CD1c-positive myeloid dendritic cell (primary cell): ENCODE measurements around the gene RYK.
"Not testable (repeated sequence)": the region's sequence is repeated elsewhere in the genome, so short reads cannot be mapped to it uniquely, and the experiment has no call there.

Source experiments
- DNase-seq: peaks from one replicate; pipeline ENCODE4 v3.0.0-alpha.2; 2016; ENCODE audit errors: extremely low spot score

RYK gene

DNA sequence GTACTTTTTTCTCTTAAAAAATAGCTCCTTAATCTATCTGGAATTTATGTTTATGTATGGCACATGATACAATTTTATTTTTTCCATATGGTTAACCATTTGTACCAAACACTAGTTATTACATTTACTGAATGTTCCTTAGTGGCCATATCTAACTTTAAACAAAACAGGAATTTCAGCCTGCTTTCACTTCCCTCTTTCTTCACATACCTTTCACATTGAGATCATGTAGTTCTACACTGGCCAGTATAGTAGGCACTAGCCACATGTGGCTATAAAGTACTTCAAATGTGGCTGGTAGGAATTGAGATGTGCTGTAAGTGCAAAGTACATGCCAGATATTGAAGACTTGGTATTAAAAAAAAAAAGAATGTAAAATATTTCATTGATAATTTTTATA is 4.7 kb upstream of the RYK start:
- DNase-seq = peak; percentile 71

DNA sequence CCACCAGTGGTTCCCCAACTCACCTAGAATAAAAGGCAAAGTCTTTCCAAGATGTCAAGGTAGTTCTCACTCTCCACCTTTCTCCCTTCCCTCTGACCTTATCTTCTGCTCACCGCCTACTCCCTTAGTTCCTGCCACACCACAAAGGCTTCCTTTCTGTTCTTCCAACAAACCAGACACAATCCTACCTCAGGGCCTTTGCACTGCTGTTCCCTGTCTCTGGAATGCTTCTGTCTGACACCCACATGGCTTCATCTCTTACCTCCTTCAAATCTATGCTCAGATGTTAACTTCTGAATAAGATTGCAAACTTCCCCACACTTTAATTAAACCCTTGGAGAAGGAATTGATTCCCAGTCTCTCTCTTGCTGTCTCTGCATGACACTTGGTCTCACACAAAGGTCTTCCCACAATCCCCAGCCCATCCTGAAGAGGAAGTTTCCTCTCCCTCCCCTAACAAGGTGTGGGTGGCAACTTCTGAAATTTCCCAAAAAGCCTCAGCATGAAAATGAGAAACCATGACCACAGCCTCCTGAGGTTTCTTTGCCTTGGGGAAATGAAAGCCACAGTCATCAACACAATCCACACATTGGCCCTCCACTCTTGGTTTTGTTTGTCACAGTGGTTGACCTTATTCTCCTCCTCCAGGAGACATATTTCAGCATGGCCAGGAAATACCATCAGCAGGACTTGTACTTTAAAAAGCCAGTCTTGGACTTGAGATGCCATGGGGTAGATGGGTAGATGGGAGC is 3.0 kb upstream of the RYK start:
- DNase-seq = peak; percentile 94

DNA sequence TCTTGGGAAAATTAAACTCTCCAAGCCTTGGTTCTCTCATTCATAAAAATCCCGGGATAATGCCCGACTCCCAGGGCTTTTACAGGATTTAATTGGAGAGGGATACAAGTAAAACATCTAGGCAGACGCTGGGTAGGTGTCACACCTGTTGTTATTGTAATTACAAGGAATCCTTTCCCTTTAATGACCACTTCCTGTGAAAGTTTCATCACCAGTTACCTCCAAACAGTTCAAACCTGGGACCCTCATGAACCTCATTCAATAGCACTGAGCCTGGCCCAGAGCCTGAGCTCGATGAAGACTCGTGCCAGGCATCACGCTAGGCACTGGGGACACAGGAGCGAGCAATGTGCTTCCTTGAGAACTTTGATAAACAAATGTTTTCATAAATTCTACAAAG is 2.1 kb upstream of the RYK start:
- no peak for DNase-seq

DNA sequence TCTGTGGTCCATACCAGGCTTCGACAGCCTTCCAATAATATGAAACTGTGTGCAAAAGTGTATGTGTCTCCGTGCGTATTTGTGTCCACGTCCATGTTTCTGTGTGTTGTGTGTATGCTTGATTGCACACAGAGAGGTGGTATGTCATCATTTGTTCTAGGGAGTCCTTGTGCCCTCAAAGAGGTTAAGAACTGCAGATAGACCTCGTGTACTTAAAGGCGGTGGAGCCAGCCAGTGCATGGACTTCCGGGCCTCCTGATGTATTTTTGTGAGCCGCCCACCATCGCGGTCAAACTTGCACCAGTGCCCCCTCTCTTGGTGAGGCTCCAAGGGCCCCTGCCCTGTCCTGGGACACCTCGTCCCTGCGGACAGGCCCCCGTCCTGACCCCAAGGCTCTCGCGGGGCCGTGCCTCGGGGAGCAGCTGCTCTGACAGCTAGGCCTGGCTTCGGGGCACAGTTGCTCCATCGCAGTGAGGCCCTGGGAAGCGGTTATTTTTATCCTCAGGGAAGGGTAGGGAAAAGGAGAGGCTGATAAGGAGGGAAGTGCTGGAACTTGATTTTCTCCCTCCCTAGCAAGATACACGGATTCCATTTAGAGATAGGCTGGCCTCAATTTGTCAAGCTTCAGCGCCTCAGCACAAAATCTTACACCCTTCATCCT is 1.2 kb upstream of the RYK start:
- DNase-seq = no peak

DNA sequence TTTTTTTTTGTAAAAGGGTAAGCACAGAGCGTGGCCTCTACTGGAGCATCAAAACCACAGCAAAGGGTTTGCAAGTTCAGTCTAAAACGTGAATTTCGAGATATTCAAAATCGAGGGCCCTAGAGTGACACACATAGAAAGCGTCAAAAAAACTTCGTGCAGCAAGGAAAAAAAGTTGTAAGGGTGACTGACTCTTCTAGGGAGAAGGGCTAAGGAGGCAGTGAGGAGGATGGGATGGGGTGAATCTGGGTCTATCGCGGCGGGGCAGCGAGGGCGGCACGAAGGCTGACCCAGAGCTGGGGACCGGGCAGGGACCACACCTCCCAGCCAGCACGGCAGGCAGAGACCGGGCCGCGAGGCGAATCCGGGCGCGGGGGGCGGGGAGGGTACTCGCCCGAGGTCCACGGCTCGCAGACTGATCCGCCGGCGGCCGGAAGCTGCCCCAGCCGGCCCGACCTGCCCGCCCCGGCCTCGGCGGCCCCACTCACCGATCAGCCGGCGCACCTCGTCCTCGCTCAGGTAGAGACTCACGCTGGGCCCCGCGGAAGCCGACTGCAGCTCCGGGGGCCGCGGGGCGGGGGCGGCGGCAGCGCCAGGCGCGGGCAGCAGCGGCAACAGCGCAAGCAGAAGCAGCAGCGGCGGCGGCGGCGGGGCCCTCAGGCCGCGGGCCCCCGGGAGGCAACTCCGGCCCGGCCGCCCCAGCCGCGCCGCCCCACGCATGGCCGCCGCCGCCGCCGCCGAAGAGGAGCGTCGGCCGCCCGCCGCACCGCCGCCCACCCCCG is 533 bp downstream of the RYK start:
- DNase-seq = peak; percentile 50

DNA sequence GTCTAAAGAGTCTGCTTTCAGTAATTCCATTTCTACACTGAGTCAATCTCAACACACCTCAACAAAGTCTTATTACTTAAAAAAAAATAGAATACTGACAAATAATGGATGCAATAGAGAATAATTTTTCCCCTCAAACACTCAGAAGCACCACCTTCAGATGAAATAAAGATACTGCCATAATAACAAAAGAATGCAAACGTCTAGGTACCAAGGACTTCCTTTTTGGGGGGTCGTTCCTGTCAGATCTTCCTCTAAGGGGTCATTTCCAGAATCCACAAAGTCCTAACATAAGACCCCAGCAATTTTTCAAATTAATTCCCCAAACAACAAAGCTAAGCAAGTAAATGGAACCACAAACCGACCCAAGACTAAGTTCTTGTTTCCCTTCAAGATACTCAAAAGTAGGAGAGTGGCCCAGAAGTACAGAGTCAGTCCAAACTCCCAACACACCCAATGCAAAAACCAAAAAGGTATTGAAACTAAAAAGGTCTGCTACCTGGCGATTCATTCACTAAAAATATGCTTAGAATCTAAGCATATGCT is 1.3 kb downstream of the RYK start:
- DNase-seq = no peak

DNA sequence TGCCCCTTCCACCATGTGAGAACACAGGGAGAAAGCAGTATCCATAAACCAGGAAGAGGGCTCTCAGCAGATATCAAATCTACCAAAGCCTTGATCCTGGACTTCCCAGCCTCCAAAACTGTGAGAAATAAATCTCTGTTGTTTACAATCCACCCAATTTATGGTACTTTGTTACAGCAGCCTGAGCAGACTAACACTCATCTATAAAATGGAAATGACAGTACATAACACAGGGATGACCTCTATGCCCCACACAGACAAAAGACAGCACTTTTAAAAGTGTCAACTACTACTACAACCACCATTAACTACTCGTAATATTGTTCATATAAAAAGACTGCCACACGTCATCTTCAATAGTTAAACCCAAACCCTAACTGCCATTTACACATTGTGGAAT is 5.7 kb downstream of the RYK start:
- no peak for DNase-seq

DNA sequence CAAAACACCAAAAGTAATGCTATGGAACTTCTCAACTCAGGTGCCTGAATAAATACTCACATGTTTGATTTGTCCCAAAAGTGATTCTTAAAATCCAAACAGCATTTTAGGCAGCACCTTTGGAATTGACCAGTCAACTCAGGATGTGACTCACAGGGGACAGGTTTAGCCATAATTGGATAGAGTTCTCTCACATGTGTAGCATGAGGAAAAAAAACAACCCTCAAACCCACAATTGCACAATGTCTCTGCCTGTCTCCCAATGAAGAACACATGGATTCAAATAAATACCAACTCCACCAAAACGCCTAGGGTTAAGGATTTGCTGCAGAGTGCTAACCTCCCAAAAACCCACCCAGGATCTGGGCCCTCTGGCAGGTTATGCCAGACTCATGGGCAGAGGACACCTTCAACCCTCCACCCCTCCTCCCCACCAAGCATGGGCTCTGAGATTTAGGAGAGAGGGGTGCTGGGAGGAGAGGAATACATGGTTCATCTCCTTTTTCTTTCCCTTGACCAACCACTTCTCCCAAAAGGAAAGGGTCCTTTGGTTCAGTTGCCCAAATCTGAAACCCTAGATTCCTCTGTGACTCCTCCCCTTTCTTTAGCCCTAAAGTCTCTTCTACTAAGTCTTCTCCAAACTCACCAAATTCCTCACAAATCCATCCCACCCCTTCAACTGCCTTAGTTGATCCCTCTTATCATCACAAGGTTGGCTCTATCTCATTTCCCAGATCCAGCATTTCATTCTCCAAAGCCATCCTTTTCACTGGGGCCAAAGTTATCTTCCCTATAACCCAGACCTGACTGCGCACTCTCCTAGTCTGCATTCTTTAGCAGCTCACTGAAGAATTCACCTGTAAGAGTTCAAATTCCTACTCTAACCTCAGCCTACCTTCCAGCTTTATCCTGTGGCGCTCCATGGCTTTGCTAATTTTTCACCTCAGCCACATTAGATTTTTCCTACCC is 7.7 kb downstream of the RYK start:
- DNase-seq = no peak

DNA sequence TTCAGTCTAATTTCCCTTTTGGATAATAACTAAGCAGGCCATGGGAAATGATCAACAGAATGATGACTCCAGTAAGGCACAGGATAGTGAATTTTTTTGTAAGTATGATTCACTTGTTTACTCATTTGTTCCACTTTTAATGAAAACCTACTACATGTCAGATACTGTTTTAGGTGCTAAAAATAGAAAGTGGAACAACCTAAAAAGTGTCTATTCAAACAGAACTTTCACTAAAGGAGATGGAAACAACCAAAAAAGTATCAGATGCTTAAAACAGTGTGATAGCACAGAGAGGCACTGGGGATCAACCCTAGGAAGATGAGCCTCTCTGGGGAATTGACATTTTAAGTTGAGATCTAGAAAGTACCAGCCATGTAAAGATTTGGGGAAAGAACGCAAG is 11.1 kb downstream of the RYK start:
- peak; percentile 60 for DNase-seq

DNA sequence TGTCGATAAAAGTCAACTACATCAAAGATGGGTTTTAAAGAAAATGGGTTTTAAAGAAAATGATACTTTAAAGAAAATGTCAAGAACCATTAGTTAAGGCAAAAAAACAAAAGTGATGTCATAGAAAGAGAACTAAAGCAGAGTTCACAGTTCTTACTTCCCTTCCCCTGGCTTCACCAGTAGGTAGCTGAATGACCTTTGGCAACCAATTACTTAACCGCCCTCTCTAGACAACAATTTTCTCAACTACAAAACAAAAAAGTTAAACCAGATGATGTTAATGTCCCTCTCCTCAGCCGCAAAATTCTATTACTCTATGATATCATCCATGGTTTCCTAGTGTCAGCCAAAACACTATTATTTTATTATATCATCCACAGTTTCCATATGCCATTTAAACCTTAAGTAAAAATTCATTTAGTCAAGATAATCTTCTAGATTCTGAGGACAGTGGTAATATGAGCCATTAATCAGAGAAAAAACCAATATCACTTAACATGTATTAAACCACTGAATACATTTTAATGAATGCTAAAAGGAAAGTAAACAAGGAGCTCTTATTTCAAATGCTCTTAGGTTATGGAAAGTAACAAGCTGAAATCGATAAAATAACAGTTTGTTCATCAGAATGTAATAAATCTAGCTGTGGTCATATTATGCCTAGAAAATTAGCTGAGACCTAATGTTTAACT is 13.1 kb downstream of the RYK start:
- peak; percentile 76 for DNase-seq

DNA sequence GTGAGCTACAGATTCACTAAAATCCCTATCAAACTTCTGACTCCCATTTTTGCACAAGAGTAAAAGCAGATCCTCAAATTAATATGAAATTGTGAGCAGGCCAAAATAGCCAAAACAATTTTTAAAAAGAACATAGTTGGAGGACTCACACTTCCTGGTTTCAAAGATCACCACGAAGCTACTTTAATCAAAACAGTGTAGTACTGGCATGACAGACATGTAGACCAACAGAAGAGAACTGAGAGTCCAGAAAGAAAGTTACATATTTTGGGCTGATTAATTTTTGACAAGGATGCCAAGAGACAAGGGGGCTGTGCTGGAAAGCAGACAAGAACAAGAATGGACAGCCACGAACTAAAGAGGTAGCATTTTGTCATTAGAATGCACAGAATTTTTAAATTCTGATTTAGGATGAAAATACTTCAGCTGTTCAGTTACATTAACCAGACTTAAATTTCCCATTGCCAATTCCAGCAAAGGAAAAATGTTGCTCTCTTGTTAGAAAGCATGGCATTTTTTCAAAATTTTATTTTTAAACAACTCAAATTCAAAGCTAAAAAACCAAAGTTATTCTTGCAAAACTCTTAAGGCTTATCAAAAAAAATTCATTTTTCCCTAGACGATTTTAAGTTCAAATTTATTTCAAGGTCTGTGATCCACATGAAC is 14.0 kb downstream of the RYK start:
- DNase-seq = peak; percentile 54

DNA sequence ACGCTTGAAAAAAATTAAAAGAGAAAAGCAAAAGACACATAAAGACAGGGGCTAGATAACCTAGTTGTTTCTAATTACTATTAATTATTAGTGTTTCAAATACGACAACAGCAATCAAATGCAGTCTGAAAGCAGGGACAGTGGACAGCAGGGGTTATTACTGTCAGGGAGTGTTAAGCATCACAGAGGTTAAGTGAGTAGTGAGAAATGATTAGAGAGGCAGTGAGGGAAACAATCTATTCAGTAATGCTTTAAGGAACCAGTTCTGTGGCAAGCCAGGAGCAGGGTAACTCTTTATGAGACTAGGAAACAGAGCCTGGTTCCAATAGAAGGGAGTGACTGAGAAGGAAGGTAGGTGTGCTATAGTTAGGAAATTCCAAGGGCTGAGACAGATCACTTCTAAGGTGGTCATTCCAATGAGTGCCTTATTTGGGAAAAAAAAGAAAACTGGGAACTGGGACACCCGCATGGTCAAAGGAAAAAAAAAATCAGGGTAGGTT is 15.0 kb downstream of the RYK start:
- no peak for DNase-seq

DNA sequence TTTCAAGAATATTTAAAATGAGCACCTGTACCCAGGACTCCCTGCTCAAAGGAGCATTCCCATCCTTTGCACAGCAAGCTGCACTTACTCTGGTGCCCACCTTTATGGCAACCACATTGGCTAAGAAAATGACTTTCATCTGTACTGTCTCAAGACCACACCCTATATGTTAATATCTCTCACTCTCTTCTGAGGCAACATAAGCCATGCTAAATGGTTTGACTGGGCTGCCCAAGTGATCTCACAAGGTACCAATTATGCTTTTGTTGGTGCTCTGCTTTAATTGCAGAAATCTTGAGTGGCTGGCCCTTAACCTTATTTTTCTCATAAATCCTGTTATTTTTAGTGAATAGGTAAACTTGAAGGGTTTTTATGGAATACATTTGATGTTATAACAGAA is 17.7 kb downstream of the RYK start:
- DNase-seq = no peak

DNA sequence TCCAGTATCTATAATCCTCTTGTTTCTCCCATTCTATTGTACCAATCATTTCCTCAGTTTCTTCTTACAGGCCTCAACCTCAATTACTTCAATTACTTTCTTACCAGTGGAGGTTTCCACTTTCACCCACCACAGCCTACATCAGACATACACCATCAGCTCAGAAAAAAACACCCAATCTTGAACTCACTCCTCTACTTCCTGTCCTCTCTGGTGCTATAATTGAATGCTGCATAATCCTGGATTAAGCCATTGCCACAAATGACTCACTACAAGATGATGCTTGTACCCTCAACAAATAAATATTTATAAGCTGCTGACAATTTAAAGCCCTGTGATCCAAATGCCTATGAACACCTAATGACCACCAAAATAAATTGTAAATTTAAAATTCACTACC is 18.5 kb downstream of the RYK start:
- DNase-seq = no peak

DNA sequence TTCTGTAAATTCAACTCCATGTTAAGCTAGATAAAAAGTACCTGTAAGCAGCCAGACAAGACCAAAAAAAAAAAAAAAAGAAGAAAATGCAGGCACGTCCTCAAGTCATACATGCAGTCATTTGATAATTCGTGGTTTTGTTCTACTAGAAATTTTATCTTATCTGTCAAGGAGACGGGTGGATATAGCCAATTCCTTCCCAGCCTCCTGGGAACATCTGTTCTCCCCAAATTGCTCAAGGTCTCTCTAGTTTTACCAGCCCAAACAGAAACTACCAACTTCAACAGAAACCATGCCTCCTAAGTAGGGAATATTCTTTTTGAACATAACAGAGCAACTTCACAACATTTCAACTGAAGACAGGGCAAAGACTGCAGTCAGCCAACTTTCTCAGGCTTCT is 19.5 kb downstream of the RYK start:
- DNase-seq = no peak

DNA sequence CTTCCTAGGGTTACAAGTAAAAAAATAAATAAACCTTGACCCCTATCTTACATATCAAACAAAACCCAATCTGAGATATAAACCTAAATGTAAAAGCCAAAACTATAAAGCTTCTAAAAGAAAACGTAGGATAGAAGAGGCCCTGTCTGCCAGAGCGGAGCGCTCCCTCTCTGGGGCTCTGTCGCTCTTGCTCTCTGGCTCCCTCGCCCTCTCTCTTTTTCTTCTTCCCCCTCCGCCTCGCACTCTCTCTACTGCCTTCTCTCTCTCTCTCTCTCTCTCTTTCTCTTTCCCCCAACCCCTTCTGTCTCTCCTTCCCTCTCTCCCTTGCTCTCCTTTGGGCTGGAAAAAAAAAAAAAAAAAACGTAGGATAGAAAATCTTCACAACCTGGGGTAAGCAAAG is 21.6 kb downstream of the RYK start:
- no peak for DNase-seq

DNA sequence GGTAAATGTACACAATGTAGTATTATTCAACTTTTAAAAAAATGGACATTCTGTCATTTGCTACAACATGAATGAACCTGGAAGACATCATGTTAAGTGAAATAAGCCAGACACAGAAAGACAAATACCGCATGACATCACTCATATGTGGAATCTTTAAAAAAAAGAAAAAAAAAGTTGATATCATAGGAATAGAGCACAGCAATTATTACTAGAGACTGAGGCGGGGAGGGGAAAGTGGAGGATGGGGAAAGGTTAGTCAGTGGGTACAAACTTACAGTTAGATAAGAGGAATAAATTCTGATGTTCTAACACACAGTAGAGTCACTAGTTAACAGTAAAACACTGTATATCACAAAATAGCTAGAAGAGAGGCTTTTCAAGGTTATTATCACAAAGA is 22.2 kb downstream of the RYK start:
- DNase-seq = no peak

DNA sequence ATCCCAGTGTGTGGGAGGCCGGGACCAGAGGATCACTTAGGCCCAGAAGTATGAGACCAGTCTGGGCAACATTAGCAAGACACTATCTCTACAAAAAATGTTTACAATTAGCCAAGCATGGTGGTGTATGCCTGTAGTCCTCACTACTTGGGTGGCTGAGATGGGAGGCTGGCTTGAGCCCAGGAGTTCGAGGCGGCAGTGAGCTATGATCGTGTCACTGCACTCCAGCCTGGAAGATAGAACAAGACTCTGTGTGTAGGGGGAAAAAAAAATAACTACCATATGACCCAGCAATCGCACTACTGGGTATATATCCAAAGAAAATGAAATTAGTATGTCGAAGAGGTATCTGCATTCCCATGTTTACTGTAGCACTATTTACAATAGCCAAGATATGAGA is 22.6 kb downstream of the RYK start:
- DNase-seq = no peak

DNA sequence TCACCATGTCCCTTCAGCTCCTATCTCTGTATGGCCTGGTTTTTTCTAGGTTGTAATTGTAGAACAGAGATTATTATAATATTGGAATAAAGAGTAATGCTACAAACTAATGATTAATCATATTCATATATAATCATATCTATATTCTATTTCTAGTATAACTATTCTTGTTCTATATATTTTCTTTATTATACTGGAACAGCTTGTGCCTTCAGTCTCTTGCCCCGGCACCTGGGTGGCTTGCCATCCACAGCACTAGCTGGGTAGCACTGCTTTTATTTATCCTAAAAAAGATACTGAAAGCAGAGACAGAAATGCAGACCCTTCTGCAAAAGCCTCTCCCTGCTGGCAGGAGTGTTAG is 25.9 kb downstream of the RYK start:
- not testable (repeated sequence) for DNase-seq

DNA sequence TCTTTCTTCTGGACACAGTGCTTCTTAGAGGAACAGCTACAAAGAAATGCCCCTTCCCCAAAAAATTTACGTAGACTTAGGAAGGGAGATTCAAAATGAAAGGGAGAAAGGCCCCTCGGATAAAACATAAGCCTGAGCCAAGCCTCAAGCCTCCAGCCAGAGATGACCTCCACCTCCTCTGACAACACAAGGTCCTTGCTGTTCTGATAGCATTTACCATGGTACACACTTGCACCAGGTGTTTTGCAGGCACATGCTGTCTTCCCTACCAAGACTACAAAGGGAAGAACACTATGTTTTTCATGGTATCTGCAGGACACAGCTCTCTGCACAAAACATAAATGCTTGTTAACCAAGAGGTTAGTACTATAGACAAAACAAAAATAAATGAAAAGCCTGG is 27.8 kb downstream of the RYK start:
- no peak for DNase-seq
